ENCODE results near the gene CLDN22. TPM values are rescaled to one million over a fixed set of nuclear protein-coding genes. Genes with fewer than 3 reads are reported as not detected.

Gene CLDN22
- total RNA-seq, 1 donor from 2014 or later: not detected

DNA sequence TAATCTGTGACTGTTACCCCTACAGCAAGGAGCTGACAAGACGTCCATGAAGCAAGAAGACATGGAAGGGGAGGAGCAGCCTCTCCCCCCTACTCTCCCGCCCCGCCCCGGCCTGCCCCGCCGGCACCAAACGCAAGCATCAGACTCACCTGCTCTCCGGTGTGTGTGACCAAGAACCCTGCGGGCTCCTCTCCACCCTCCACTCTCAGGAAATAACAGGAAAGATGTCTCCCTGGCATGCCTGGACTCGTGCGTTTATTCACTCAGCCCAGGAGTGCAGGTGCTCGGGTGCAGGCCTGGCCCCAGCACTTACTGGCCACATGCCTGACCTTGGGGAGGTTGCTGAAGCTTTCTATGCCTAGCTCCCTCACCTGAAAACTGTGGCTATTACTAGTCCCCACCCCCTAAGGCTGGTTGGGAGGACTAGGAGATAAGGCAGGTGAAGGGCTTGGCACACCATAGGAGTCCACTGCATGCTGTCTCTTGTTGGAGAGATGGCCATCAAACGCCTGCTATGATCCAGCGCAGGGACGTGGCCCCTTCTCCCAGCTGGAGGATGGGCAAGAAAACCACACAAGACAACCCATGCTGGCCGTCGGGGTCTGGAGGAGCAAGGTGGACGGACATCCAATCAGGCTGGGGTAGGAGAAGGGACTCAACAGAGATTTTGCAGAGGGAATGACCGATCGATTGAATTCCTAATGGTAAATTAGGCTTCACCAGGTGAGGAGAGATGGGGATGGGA lies 37.0 kb upstream of the CLDN22 start:
- Mint-ChIP-seq H3K27me3 (ENCODE audit: unreplicated experiment) (peaks cover 2% of the 10 kb centered on the region), H3K27ac (ENCODE audit: unreplicated experiment) (no peak overlapping the region), H3K36me3 (ENCODE audit: unreplicated experiment) (no peaks in the 10 kb centered on the region), H3K9me3 (ENCODE audit: unreplicated experiment) (no peaks in the 10 kb centered on the region), H3K4me3 (ENCODE audit: unreplicated experiment) (no peak overlapping the region), H3K4me1 (ENCODE audit: low read depth, unreplicated experiment) (no peaks in the 10 kb centered on the region)
- DNase-seq: no peak
- TF ChIP-seq, protein P1, sequence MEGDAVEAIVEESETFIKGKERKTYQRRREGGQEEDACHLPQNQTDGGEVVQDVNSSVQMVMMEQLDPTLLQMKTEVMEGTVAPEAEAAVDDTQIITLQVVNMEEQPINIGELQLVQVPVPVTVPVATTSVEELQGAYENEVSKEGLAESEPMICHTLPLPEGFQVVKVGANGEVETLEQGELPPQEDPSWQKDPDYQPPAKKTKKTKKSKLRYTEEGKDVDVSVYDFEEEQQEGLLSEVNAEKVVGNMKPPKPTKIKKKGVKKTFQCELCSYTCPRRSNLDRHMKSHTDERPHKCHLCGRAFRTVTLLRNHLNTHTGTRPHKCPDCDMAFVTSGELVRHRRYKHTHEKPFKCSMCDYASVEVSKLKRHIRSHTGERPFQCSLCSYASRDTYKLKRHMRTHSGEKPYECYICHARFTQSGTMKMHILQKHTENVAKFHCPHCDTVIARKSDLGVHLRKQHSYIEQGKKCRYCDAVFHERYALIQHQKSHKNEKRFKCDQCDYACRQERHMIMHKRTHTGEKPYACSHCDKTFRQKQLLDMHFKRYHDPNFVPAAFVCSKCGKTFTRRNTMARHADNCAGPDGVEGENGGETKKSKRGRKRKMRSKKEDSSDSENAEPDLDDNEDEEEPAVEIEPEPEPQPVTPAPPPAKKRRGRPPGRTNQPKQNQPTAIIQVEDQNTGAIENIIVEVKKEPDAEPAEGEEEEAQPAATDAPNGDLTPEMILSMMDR (IDR thresholded peaks at IDR 0.05; ENCODE audit: partially characterized antibody, unreplicated experiment): no peak

DNA sequence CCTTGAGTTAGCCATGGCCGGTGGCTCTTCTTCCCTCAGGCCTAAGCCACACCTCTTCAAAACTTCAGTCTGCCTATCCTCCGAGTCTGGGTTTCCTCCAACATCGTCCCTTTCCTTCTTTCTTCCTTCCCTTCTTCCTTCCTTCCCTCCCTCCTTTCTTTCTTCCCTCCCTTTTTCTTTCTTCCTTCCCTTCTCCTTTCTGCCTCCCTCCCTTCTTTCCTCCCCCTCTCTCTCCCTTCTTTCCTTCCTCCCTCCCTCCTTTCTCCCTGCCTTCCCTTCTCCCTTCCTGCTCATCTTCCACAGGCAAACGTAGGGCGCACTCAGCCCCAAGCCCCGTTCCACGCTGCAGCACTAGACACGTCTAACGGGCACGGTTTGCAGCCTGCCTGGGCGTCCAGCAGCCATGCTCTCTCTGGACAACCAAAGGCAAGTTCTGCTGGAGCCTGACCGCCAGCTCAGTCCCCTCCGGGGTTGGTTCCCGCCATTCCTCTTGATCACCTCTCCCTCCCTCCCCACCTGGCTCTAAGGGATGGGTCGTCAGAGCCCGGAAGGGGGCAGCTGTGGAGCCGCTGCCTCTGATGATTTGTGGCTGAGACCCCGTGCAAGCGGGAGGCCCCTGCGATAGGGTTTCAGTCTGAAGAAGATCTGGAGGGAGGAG lies 36.2 kb upstream of the CLDN22 start:
- H3K36me3 Mint-ChIP-seq (ENCODE audit: unreplicated experiment): no peaks in the 10 kb centered on the region
- H3K9me3 Mint-ChIP-seq (ENCODE audit: unreplicated experiment): no peaks in the 10 kb centered on the region
- TF ChIP-seq, protein P1 (IDR thresholded peaks at IDR 0.05; ENCODE audit: partially characterized antibody, unreplicated experiment): no peak
- no peak overlapping the region for H3K4me3 Mint-ChIP-seq (ENCODE audit: unreplicated experiment)
- peaks cover 2% of the 10 kb centered on the region for H3K27me3 Mint-ChIP-seq (ENCODE audit: unreplicated experiment)
- H3K27ac Mint-ChIP-seq (ENCODE audit: unreplicated experiment): no peak overlapping the region
- no peaks in the 10 kb centered on the region for H3K4me1 Mint-ChIP-seq (ENCODE audit: low read depth, unreplicated experiment)
- DNase-seq: no peak

- Mint-ChIP-seq H3K4me3 (ENCODE audit: unreplicated experiment) (no peak overlapping the region), H3K9me3 (ENCODE audit: unreplicated experiment) (peaks cover 1% of the 10 kb centered on the region), H3K27me3 (ENCODE audit: unreplicated experiment) (peaks cover 3% of the 10 kb centered on the region), H3K27ac (ENCODE audit: unreplicated experiment) (no peak overlapping the region), H3K4me1 (ENCODE audit: low read depth, unreplicated experiment) (no peaks in the 10 kb centered on the region), H3K36me3 (ENCODE audit: unreplicated experiment) (no peaks in the 10 kb centered on the region)
- TF ChIP-seq, protein P1 (IDR thresholded peaks at IDR 0.05; ENCODE audit: partially characterized antibody, unreplicated experiment): no peak
- DNase-seq: no peak
Observed at GRCh38 chr4:183355405-183355804, 35.3 kb upstream of the CLDN22 start.

GRCh38 chr4:183354219-183354618 lies 34.1 kb upstream of the CLDN22 start:
- no peak overlapping the region for H3K4me3 Mint-ChIP-seq (ENCODE audit: unreplicated experiment)
- peaks cover 4% of the 10 kb centered on the region for H3K9me3 Mint-ChIP-seq (ENCODE audit: unreplicated experiment)
- H3K36me3 Mint-ChIP-seq (ENCODE audit: unreplicated experiment): no peaks in the 10 kb centered on the region
- no peak overlapping the region for H3K27ac Mint-ChIP-seq (ENCODE audit: unreplicated experiment)
- H3K4me1 Mint-ChIP-seq (ENCODE audit: low read depth, unreplicated experiment): no peaks in the 10 kb centered on the region
- TF ChIP-seq, protein P1 (IDR thresholded peaks at IDR 0.05; ENCODE audit: partially characterized antibody, unreplicated experiment): no peak
- peaks cover 6% of the 10 kb centered on the region for H3K27me3 Mint-ChIP-seq (ENCODE audit: unreplicated experiment)
- no peak for DNase-seq

DNA sequence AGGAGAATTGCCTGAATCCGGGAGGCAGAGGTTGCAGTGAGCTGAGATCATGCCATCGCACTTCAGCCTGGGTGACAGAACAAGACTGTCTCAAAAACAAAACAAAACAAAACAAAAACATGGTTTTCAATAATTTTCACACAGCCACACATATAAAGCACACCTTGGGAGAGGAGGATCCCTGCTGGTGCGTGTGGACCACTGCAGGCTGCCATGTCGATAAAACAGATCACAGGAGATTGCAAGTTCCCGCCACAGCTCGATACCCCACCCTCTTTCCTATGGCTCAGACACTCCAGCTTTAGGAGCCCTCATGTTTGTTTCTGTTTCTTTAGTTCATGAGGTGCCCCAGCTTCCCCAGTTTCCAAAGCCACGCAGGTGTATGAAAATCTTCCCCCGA lies 33.5 kb upstream of the CLDN22 start:
- Mint-ChIP-seq H3K27ac (ENCODE audit: unreplicated experiment) (no peak overlapping the region), H3K4me1 (ENCODE audit: low read depth, unreplicated experiment) (no peaks in the 10 kb centered on the region), H3K36me3 (ENCODE audit: unreplicated experiment) (no peaks in the 10 kb centered on the region), H3K9me3 (ENCODE audit: unreplicated experiment) (peaks cover 4% of the 10 kb centered on the region), H3K4me3 (ENCODE audit: unreplicated experiment) (no peak overlapping the region), H3K27me3 (ENCODE audit: unreplicated experiment) (peaks cover 6% of the 10 kb centered on the region)
- TF ChIP-seq, protein P1 (IDR thresholded peaks at IDR 0.05; ENCODE audit: partially characterized antibody, unreplicated experiment): no peak
- DNase-seq: no peak

Measured in glutamatergic neuron (in vitro differentiated cells).